NCI-H1417 (cell line): Measurements from ENCODE around the gene GPRIN1.
"Not testable (repeated sequence)": the region's sequence is repeated elsewhere in the genome, so short reads cannot be mapped to it uniquely, and the experiment has no call there.

ENCODE experiments used
- DNase-seq, 3 experiments: peaks; one replicate each; lab custom pipeline; 2025; lab: John Stamatoyannopoulos, UW

GPRIN1 gene

DNA sequence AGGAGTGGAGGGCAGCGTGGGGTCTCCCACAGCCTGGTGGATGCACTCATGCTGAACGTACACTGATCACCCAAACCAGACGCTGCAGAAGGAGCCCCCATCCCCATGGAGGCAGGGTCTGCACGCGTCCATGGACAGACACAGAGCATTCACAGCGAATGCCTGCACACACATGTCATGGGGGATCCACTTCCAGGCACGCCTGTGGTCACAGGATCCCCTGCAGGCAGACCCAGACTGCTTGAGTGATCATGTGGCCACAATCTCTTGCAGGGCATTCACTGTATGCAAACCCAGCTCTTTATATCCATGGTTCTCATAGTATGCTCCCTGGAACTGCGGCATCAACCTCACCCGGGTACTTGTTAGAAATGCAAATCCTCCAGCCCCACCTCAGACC is 15.0 kb upstream of the GPRIN1 start:
- no peak for DNase-seq

DNA sequence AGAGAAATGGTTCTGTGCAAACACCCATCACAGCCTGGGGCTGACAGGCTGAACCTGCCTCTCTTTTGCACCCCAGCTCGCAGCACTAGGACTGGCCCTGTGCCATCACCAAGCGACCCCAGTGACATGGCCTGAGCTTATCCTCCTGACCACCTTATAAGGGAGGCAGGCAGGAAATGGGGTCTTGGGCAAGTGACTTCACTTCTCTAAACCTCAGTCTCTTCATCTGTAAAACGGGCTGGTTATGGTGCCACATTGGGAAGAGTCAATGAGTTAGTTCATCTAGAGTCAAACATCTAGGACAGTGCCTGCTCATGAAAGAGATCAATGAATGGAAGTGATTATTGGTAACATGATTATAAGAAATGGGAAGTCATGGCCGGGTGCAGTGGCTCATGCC is 14.2 kb upstream of the GPRIN1 start:
- no peak for DNase-seq

- no peak for DNase-seq
Measured at GRCh38 chr5:176621661-176622079, 11.7 kb upstream of the GPRIN1 start.

- peak in 2 of 3 experiments; percentile 32 to 42 for DNase-seq
Measured at GRCh38 chr5:176620333-176620981, 10.5 kb upstream of the GPRIN1 start.

GRCh38 chr5:176619569-176620332 is 9.8 kb upstream of the GPRIN1 start:
- peak in 2 of 3 experiments; percentile 45 to 62 for DNase-seq

GRCh38 chr5:176619203-176619568 is 9.2 kb upstream of the GPRIN1 start:
- DNase-seq = peak; percentile 87 to 93 (median 92)

DNA sequence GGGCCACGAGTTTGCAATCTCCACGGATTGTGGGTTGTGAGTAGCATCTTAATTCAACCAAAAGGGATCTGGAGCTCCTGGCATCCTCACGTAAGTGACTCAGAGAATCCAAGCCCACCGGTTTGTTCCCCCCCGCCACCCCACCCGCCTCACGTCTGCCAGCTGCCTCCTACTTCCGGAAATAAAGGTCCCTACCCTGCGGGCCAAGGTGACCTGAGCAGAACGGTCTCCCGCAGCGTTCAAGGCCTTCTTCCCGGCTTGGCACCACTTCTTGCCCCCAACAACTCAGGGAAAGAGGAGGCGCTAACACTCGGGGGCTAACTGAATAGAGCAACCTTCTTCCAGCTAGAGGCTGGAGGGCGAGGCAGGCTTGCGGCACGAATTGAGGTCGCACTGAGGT is 8.8 kb upstream of the GPRIN1 start:
- peak in 1 of 3 experiments; percentile 78 for DNase-seq

GRCh38 chr5:176616511-176616910 is 6.6 kb upstream of the GPRIN1 start:
- DNase-seq = peak in 1 of 3 experiments; percentile 27

GRCh38 chr5:176614805-176615478 is 5.0 kb upstream of the GPRIN1 start:
- no peak for DNase-seq

GRCh38 chr5:176612855-176613254 is 2.9 kb upstream of the GPRIN1 start:
- DNase-seq = no peak

GRCh38 chr5:176612008-176612407 is 2.1 kb upstream of the GPRIN1 start:
- no peak for DNase-seq

DNA sequence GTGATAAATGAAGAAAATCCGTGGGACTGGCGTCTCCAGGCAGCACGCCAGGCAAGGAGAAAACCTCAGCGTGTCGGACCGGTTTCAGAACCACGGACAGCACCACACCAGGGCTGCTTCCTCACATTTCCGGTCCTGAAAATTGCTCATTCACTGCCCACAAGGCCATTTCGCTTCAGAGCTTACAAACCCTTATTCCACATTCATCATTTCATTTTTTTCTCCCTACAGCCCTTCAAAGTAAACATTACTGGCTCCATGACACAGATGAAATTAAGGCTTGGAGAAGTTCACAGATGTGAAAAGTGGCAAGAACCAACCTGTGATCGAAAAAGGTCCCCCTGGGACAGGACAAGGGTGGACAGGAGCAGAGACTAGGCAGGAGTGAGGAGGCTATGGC is 1.5 kb upstream of the GPRIN1 start:
- no peak for DNase-seq

DNA sequence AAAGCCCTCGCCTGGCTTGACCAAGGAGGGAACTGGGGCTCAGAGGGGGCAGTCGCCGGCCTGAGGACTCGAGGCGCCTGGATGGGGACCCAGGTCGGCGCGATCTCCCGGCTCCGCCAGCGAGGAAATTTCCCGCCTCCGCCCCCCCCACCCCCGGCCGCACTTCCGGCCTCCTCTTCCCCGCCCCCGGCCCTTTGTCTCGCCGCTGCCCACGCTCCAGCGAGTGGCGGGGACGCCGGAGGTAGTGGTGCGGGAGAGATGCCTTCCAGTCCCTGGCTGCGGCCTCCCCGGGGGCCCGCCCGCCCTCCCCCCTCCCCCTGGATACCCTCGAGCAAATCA is 448 bp upstream of the GPRIN1 start:
- DNase-seq = peak; percentile 49 to 77 (median 75)

- peak in 2 of 3 experiments; percentile 59 to 64 for DNase-seq
Measured at GRCh38 chr5:176608937-176609723, 826 bp downstream of the GPRIN1 start.

- DNase-seq = no peak
Measured at GRCh38 chr5:176608142-176608705, 1.7 kb downstream of the GPRIN1 start.

DNA sequence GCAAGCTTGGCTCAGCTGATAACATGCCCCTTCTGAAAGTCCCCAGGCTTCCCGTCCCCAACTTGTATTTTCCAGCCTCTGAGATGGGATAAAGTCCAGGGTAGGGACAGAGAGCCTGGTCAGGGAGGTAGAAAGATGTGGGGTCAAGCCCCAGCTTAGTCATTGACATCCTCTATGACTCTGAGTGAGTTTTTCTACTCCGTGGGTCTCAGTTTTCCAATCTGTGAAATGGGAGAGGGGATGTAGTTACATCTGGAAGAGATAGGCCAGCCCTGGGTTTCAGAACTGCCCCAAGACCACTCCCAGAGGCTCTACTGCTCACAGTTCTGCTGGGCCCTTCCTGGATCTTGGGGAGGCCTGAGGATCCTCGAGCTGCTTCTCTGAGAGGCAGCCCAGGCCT is 3.1 kb downstream of the GPRIN1 start:
- DNase-seq = no peak

- no peak for DNase-seq
Measured at GRCh38 chr5:176606032-176606431, 3.9 kb downstream of the GPRIN1 start.

DNA sequence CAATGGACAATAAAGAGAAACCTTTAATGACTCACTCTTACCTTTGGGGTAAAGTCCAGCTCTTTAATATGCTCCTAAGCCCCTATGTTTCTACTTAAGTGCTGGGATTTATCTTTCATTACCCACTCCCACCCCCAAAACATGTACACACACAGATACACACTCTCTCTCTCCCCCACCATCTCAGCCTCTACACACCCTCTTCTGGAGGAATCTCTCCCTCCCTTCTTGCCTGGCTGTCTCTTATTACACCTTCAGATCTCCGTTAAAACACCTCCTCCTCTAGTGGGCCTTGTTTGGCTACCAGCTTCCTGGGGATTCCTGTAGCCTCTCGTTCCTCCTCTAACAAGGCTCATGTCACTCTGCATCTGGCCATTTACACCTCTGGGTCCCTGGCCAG is 6.9 kb downstream of the GPRIN1 start:
- no peak for DNase-seq

DNA sequence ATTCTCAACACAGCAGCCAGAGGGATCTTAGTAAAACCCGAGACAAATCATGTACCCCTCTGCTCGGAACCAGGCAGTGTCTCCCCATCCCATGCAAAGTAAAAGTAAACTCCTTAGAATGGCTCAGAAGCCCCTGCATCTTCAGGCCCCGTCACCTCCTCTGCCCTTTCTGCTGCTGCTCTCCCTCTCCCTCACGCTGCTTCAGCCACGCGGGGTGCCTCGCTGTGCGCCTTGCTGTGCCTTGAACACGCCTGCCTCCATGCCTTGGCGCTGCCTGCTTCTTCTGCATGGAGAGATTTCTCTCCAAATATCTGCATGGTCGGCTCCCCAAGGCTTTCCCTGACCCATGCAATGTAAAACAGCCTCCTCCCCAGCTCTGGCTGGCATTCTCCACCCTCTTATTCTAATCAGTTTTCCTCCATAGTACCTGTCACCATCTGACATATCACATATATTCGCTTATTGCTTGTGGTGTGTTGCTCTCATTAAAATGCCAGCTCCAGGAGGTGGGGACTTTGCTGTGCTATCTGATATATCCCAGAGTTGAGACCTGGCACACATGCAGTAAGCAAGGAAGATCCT is 8.0 kb downstream of the GPRIN1 start:
- no peak for DNase-seq

- DNase-seq = not testable (repeated sequence)
Measured at GRCh38 chr5:176599749-176600430, 10.1 kb downstream of the GPRIN1 start.
